Progenitor cell of endocrine pancreas (in vitro differentiated cells): Measurements from ENCODE around the gene RPA1. TPM values are rescaled to one million over a fixed set of nuclear protein-coding genes. Genes with fewer than 3 reads are reported as not detected.

Source experiments
- DNase-seq: peaks from one replicate; pipeline ENCODE4 v3.0.0; 2021; ENCODE audit warnings: low spot score; ENCODE audit not compliant: unreplicated experiment
- H3K27ac Mint-ChIP-seq: 2 replicates; pipeline ENCODE4 v1.8.0; 2021; ENCODE audit warnings: mild to moderate bottlenecking, moderate library complexity, mixed read lengths
- H3K27me3 Mint-ChIP-seq: 2 replicates; pipeline ENCODE4 v1.8.0; 2021; ENCODE audit warnings: mixed read lengths
- H3K36me3 Mint-ChIP-seq: 2 replicates; pipeline ENCODE4 v1.8.0; 2022; ENCODE audit warnings: mixed read lengths; ENCODE audit not compliant: insufficient read depth
- H3K4me1 Mint-ChIP-seq: 2 replicates; pipeline ENCODE4 v1.8.0; 2021; ENCODE audit warnings: low read depth, mixed read lengths
- H3K4me3 Mint-ChIP-seq: 2 replicates; pipeline ENCODE4 v1.8.0; 2021; ENCODE audit warnings: low read depth, mild to moderate bottlenecking, moderate library complexity, mixed read lengths
- H3K9me3 Mint-ChIP-seq: 2 replicates; pipeline ENCODE4 v1.8.0; 2021; ENCODE audit warnings: low read depth, mixed read lengths
- total RNA-seq: library from RNA; stranded (reverse); gene quantifications from 2 replicates; pipeline ENCODE4 v1.2.1, GENCODE V29; 2021
- TF ChIP-seq, protein P1 (sequence below): fragments of 200-600 bp; sonication (generic); IDR thresholded peaks from one replicate; pipeline ENCODE4 v1.5.0; 2021; ENCODE audit warnings: antibody characterized with exemption, mild to moderate bottlenecking; ENCODE audit not compliant: unreplicated experiment

Gene RPA1
- total RNA-seq, 1 donor from 2014 or later = 119 TPM

DNA sequence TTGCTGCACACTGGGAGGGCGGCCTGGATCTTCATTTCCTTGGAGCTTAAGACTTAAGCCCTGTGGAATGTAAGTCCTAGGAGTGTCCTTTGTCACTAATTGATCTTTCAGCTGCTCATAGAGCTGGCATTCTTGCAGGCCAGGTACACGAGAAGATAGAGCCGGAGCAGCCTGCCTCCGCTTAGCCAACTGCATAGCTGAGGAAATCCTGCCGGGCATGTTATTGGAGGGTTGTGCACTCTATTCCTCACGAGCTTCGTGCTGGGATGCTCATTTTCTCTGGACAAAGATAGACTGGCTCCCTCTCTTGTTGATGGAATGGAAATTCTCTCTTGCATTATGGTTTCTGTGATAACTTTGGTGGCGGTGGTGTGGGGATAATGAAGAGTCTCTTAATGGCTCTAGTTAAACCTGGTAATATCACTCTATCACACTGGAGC is 76.9 kb downstream of the RPA1 start:
- TF ChIP-seq, protein P1, sequence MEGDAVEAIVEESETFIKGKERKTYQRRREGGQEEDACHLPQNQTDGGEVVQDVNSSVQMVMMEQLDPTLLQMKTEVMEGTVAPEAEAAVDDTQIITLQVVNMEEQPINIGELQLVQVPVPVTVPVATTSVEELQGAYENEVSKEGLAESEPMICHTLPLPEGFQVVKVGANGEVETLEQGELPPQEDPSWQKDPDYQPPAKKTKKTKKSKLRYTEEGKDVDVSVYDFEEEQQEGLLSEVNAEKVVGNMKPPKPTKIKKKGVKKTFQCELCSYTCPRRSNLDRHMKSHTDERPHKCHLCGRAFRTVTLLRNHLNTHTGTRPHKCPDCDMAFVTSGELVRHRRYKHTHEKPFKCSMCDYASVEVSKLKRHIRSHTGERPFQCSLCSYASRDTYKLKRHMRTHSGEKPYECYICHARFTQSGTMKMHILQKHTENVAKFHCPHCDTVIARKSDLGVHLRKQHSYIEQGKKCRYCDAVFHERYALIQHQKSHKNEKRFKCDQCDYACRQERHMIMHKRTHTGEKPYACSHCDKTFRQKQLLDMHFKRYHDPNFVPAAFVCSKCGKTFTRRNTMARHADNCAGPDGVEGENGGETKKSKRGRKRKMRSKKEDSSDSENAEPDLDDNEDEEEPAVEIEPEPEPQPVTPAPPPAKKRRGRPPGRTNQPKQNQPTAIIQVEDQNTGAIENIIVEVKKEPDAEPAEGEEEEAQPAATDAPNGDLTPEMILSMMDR = no peak
- no peaks in the 10 kb centered on the region for H3K36me3 Mint-ChIP-seq
- H3K27me3 Mint-ChIP-seq = peaks cover 37% of the 10 kb centered on the region
- DNase-seq = no peak
- H3K4me1 Mint-ChIP-seq = peaks cover 12% of the 10 kb centered on the region
- no peak overlapping the region for H3K27ac Mint-ChIP-seq
- H3K9me3 Mint-ChIP-seq = no peaks in the 10 kb centered on the region
- no peak overlapping the region for H3K4me3 Mint-ChIP-seq

DNA sequence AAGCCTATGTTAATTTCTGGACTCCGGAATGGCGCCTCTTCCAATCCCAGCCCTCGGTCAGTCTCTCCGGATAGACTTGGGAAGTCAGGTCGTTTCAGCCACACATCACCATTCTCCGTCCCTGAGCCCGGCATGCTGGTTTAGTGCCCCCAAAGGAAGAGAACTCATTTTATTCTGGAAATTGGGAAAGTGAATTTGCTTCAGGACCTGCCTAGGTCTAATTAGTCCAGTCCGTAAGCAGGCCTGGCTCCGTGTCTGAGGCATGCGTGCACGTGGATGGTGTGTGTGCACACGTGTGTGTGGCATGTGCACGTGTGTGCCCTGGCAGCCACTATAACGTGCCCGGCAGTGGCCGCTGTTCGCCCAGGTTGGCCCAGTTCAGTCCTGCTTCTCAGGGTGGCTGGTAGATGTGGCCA is 77.4 kb downstream of the RPA1 start:
- Mint-ChIP-seq H3K4me1 (peaks cover 10% of the 10 kb centered on the region), H3K36me3 (no peaks in the 10 kb centered on the region), H3K4me3 (no peak overlapping the region), H3K27ac (no peak overlapping the region), H3K27me3 (peaks cover 43% of the 10 kb centered on the region), H3K9me3 (no peaks in the 10 kb centered on the region)
- TF ChIP-seq, protein P1 = no peak
- no peak for DNase-seq

- Mint-ChIP-seq H3K4me3 (peak overlapping the region; percentile 59), H3K27ac (no peak overlapping the region), H3K4me1 (peaks cover 10% of the 10 kb centered on the region), H3K9me3 (no peaks in the 10 kb centered on the region), H3K36me3 (no peaks in the 10 kb centered on the region), H3K27me3 (peaks cover 47% of the 10 kb centered on the region)
- DNase-seq = no peak
- TF ChIP-seq, protein P1 = no peak
These were observed 78.3 kb downstream of the RPA1 start for GRCh38 chr17:1907909-1908698.

- H3K36me3 Mint-ChIP-seq = no peaks in the 10 kb centered on the region
- H3K27me3 Mint-ChIP-seq = peaks cover 49% of the 10 kb centered on the region
- H3K9me3 Mint-ChIP-seq = no peaks in the 10 kb centered on the region
- no peak overlapping the region for H3K27ac Mint-ChIP-seq
- TF ChIP-seq, protein P1 = peak; percentile 76
- peak; percentile 46 for DNase-seq
- peak overlapping the region; percentile 59 for H3K4me3 Mint-ChIP-seq
- peaks cover 10% of the 10 kb centered on the region for H3K4me1 Mint-ChIP-seq
These were observed 79.0 kb downstream of the RPA1 start for GRCh38 chr17:1908699-1909309.

DNA sequence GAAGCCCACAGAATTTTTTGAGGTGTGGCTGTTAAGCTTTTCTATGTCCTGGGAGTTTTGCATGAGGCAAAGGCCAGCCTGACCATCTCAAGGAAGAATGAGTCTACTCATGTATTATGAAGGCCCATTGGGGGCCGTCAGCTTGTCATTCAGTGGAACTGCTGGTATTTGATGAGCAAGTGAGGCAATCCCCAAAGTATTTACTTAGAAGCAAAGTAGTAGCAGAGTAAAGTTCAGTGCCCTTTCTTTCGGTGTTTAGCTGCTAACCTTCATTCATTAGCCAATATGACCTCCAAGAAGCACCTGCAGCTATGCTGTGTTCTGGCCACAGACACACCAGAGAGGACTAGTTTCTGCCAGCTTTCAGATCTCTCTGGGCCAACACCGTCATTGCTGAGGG is 80.2 kb downstream of the RPA1 start:
- no peak overlapping the region for H3K4me3 Mint-ChIP-seq
- DNase-seq = no peak
- peaks cover 10% of the 10 kb centered on the region for H3K4me1 Mint-ChIP-seq
- peaks cover 53% of the 10 kb centered on the region for H3K27me3 Mint-ChIP-seq
- no peaks in the 10 kb centered on the region for H3K36me3 Mint-ChIP-seq
- TF ChIP-seq, protein P1 = no peak
- no peak overlapping the region for H3K27ac Mint-ChIP-seq
- no peaks in the 10 kb centered on the region for H3K9me3 Mint-ChIP-seq
